WERI-Rb-1 (cell line): ENCODE data around the gene DNAH7.

Experiments used
- DNase-seq: peaks from one replicate; pipeline ENCODE4 v3.0.0-alpha.2; 2020
- H3K27ac ChIP-seq: fragments of 250-450 bp; sonication (Bioruptor Pico); 2 replicates; pipeline ENCODE4 v1.5.1; 2020; ENCODE audit warnings: mild to moderate bottlenecking, moderate library complexity
- H3K27me3 ChIP-seq: fragments of 250-450 bp; sonication (Bioruptor Pico); 2 replicates; pipeline ENCODE4 v1.5.1; 2021; ENCODE audit warnings: mild to moderate bottlenecking, low read depth, moderate library complexity; ENCODE audit not compliant: insufficient read depth, severe bottlenecking
- H3K36me3 ChIP-seq: fragments of 250-450 bp; sonication (Bioruptor Pico); 2 replicates; pipeline ENCODE4 v1.5.1; 2020; ENCODE audit warnings: mild to moderate bottlenecking, moderate library complexity
- H3K4me3 ChIP-seq: 2 replicates; pipeline ENCODE4 v1.5.1; 2011; ENCODE audit warnings: low read depth, mild to moderate bottlenecking, control low read depth, low read length
- H3K9me3 ChIP-seq: fragments of 250-450 bp; sonication (Bioruptor Pico); 2 replicates; pipeline ENCODE4 v1.5.1; 2021; ENCODE audit warnings: mild to moderate bottlenecking, moderate library complexity; ENCODE audit not compliant: severe bottlenecking
- TF ChIP-seq, protein P1 (sequence below): IDR thresholded peaks from 2 replicates; pipeline ENCODE4 v1.5.1; 2011; ENCODE audit warnings: low read depth, mild to moderate bottlenecking, control low read depth, inconsistent platforms, low read length

The DNAH7 gene

DNA sequence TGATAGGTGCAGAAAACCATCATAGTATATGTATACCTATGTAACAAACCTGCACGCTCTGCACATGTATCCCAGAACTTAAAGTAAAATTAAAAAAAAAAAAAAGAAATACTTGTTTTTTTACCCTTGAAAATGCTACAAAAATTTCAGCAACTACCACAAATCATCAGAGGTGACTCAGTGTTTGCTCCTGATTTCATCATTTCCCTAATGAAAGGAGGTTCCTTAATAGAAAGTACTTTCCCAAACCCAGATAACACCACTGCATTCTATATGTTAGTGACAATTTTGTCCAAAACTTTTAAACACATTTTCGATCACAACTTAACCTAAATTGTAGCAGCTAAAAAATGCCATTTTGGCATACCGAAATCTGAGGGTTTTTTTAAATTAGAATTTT, 248.3 kb downstream of the DNAH7 start:
- no peak for DNase-seq
- no peaks in the 10 kb centered on the region for H3K36me3 ChIP-seq
- no peak overlapping the region for H3K4me3 ChIP-seq

DNA sequence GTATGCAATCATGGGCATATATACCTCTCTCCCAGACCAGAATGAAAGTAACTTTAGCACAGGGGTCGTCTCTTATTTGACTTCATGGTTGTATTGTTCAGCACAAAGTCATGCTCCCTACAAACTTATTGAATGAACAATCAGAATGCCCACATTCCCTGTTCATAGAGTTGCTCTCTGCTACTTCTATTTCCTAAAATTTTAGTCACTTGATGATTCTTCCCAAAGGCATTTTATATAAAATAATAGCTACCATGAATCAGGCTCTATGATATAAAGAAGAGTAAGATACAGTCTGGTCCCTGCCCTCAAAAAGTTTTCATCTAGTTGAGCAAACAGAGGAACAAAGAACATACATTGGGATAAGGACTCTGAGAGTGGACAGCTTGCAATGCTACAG, 249.4 kb downstream of the DNAH7 start:
- H3K36me3 ChIP-seq, result no peaks in the 10 kb centered on the region
- no peaks in the 10 kb centered on the region for H3K27me3 ChIP-seq
- no peak overlapping the region for H3K4me3 ChIP-seq
- no peak overlapping the region for H3K27ac ChIP-seq
- TF ChIP-seq, protein P1, sequence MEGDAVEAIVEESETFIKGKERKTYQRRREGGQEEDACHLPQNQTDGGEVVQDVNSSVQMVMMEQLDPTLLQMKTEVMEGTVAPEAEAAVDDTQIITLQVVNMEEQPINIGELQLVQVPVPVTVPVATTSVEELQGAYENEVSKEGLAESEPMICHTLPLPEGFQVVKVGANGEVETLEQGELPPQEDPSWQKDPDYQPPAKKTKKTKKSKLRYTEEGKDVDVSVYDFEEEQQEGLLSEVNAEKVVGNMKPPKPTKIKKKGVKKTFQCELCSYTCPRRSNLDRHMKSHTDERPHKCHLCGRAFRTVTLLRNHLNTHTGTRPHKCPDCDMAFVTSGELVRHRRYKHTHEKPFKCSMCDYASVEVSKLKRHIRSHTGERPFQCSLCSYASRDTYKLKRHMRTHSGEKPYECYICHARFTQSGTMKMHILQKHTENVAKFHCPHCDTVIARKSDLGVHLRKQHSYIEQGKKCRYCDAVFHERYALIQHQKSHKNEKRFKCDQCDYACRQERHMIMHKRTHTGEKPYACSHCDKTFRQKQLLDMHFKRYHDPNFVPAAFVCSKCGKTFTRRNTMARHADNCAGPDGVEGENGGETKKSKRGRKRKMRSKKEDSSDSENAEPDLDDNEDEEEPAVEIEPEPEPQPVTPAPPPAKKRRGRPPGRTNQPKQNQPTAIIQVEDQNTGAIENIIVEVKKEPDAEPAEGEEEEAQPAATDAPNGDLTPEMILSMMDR, result no peak
- H3K9me3 ChIP-seq, result no peaks in the 10 kb centered on the region
- DNase-seq, result no peak

More for the DNA sequence above, 248.3 kb downstream of the DNAH7 start:
- H3K9me3 ChIP-seq, result no peaks in the 10 kb centered on the region
- H3K27me3 ChIP-seq, result no peaks in the 10 kb centered on the region
- no peak overlapping the region for H3K27ac ChIP-seq
- TF ChIP-seq, protein P1, result no peak

DNA sequence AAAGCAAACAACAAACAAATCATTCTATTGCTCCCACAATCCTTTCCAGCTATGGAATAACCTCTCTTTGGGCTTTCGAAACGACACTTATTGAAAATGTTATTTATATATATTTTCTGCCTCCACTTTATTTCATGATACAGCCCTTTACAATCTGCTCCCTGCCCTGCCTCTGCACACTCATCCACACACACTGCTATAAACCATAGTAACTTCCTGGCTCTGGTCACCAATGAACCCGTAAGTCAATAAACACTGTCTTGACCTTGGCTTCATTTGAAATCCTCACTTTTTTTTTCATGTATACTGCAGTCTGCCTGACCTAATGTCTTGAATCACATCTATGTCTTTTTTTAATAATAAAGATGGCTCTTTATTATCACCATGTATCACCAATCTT, 250.1 kb downstream of the DNAH7 start:
- Histone ChIP-seq H3K9me3 (no peaks in the 10 kb centered on the region), H3K27ac (no peak overlapping the region), H3K36me3 (no peaks in the 10 kb centered on the region), H3K4me3 (no peak overlapping the region), H3K27me3 (no peaks in the 10 kb centered on the region)
- TF ChIP-seq, protein P1, result no peak
- no peak for DNase-seq

DNA sequence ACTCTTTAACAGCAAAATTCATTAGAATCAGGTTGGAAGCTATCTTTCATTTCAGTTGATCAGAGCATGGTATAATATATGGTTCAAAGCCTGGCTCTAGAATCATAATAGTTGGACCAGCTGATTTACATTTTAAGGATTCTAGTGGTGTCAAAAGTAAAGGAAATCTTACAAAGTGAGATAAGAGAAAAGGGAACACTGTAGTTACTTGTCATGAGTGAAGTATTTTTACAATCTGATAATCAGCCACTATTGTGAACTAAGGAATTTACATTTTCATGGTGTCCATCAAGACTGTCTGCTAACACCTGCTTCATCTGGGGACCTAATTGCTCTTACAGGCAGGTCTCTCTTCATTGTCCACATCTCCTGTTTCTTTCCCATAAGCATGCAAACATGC, 250.5 kb downstream of the DNAH7 start:
- DNase-seq, result no peak
- Histone ChIP-seq H3K27ac (no peak overlapping the region), H3K36me3 (no peaks in the 10 kb centered on the region), H3K27me3 (no peaks in the 10 kb centered on the region), H3K9me3 (no peaks in the 10 kb centered on the region), H3K4me3 (no peak overlapping the region)
- TF ChIP-seq, protein P1, result no peak

DNA sequence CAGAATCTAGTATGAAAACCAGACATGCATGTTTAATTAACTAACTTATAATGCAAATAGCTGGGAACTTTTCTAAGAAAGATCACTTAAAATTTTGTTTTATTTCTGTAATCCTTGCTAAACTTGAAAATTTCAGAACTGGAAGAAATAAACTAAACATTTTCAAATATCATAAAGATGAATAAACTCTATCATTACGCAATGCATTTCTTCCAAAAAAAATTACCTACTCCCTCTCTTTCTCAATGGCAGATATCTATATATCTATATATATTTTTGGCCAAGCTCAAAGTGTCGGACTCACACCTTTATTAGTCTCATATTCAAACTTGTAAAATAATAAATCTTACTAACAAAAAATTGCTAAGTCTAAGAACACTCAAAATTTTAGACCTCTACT, 253.6 kb downstream of the DNAH7 start:
- no peaks in the 10 kb centered on the region for H3K9me3 ChIP-seq
- TF ChIP-seq, protein P1, result no peak
- H3K4me3 ChIP-seq, result no peak overlapping the region
- no peak for DNase-seq
- no peak overlapping the region for H3K27ac ChIP-seq
- no peaks in the 10 kb centered on the region for H3K36me3 ChIP-seq
- H3K27me3 ChIP-seq, result no peaks in the 10 kb centered on the region

DNA sequence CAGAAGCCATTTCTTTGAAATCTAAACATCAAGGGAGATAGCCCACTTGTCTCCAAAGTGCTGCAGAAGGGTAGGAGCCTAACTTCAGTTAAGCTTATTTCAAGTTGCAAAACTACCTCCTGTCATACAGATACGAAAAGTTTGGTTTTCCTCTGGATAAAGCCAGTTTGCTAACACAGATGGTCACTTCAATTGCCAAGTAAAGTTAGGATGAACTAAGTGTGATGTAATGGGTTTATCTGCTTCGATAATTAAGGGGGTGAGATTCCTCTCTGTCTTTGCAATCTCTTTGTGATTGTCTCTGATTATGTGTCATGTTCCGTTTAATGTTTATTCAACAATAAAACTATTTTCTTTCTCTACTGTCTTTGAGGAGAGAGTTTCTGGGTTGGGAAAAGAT, 255.2 kb downstream of the DNAH7 start:
- DNase-seq, result no peak
- Histone ChIP-seq H3K27me3 (no peaks in the 10 kb centered on the region), H3K36me3 (no peaks in the 10 kb centered on the region), H3K4me3 (no peak overlapping the region), H3K27ac (no peak overlapping the region), H3K9me3 (no peaks in the 10 kb centered on the region)
- TF ChIP-seq, protein P1, result no peak
